ENCODE results near the gene COPA. TPM values are rescaled to one million over a fixed set of nuclear protein-coding genes. Genes with fewer than 3 reads are reported as not detected.

Gene COPA
- polyA plus RNA-seq, 1 of the 3 experiments (the other 2 are of a cell fraction) = 91.4 TPM

- Histone ChIP-seq H3K9me2 (no peaks in the 10 kb centered on the region), H4K20me1 (ENCODE audit: insufficient read depth) (peaks cover 50% of the 10 kb centered on the region), H3K9me3 (no peaks in the 10 kb centered on the region), H3K27me3 (ENCODE audit: insufficient read depth) (no peaks in the 10 kb centered on the region), H3K4me1 (ENCODE audit: control insufficient read depth in 1 of 2, insufficient read depth in 2 of 2, low read depth in 1 of 2, low read length in 1 of 2) (peaks cover 16 to 24% of the 10 kb centered on the region in 2 experiments), H3K79me2 (ENCODE audit: insufficient read depth) (peaks cover 81% of the 10 kb centered on the region), H3K4me3 (ENCODE audit: low read depth in 2 of 2, low read length in 1 of 2) (no peak overlapping the region), H3K27ac (ENCODE audit: low read depth in 2 of 2, low read length in 1 of 2) (peak overlapping the region in 1 of 2 experiments; percentile 43; a peak in 2 of 4 replicates), H3K36me3 (replicated peaks in 1 of 2; ENCODE audit: control insufficient read depth in 1 of 2, insufficient read depth in 2 of 2, low read length in 1 of 2) (peaks cover 0 to 20% of the 10 kb centered on the region in 2 experiments), H2AFZ (ENCODE audit: low read depth) (no peak overlapping the region), H3K4me2 (no peak overlapping the region), H3F3A (replicated peaks; ENCODE audit: insufficient read depth) (peaks cover 37% of the 10 kb centered on the region), H3K9ac (no peak overlapping the region)
- TF ChIP-seq FOXJ3 (CRISPR knock-in tag; IDR thresholded peaks at IDR 0.05) = no peak
- no peak for TF ChIP-seq ELF1 (IDR thresholded peaks at IDR 0.05)
- TF ChIP-seq RXRA (IDR thresholded peaks at IDR 0.05; ENCODE audit: borderline replicate concordance, low read depth) = no peak
- TF ChIP-seq PBX3 (IDR thresholded peaks at IDR 0.05) = no peak
- TF ChIP-seq EP300 (IDR thresholded peaks at IDR 0.05; ENCODE audit: borderline replicate concordance in 1 of 2, low read depth in 1 of 2, low read length in 1 of 2) = no peak
- TF ChIP-seq, protein P1, sequence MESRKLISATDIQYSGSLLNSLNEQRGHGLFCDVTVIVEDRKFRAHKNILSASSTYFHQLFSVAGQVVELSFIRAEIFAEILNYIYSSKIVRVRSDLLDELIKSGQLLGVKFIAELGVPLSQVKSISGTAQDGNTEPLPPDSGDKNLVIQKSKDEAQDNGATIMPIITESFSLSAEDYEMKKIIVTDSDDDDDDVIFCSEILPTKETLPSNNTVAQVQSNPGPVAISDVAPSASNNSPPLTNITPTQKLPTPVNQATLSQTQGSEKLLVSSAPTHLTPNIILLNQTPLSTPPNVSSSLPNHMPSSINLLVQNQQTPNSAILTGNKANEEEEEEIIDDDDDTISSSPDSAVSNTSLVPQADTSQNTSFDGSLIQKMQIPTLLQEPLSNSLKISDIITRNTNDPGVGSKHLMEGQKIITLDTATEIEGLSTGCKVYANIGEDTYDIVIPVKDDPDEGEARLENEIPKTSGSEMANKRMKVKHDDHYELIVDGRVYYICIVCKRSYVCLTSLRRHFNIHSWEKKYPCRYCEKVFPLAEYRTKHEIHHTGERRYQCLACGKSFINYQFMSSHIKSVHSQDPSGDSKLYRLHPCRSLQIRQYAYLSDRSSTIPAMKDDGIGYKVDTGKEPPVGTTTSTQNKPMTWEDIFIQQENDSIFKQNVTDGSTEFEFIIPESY (IDR thresholded peaks at IDR 0.05; ENCODE audit: borderline replicate concordance, low read depth) = no peak
- no peak for TF ChIP-seq MAX (IDR thresholded peaks at IDR 0.05; ENCODE audit: low read depth)
- TF ChIP-seq RFX5 (IDR thresholded peaks at IDR 0.05; ENCODE audit: low read length) = no peak
- TF ChIP-seq MEF2A (IDR thresholded peaks at IDR 0.05; ENCODE audit: borderline replicate concordance, low read depth) = no peak
- TF ChIP-seq GATA2 (CRISPR knock-in tag; IDR thresholded peaks at IDR 0.05) = no peak
- TF ChIP-seq TCF12 (IDR thresholded peaks at IDR 0.05) = no peak
- TF ChIP-seq JUND (IDR thresholded peaks at IDR 0.05) = no peak
- no peak for TF ChIP-seq CHD2 (IDR thresholded peaks at IDR 0.05; ENCODE audit: low read length, partially characterized antibody)
- 98% methylated on average over 6 of the region's 6 CpGs for WGBS (ENCODE audit: low lambda C conversion rate)
- CTCF ChIA-PET = interaction anchor here (0.8 to 26.9 kb wide), 7 partner anchors 15 to 172 kb away, joined by 3 to 293 read pairs (median 4); partner anchors contain the start of gene CASQ1
- DNase-seq = no peak
- POLR2A ChIA-PET = no interaction called here
These were observed 85.5 kb downstream of the COPA start for GRCh38 chr1:160257411-160258015.

- 46% methylated on average over 3 of the region's 3 CpGs for WGBS (ENCODE audit: low lambda C conversion rate)
- DNase-seq = no peak
- Histone ChIP-seq H3K9me2 (no peaks in the 10 kb centered on the region), H3K27me3 (ENCODE audit: insufficient read depth) (no peaks in the 10 kb centered on the region), H3K9me3 (no peaks in the 10 kb centered on the region), H3K36me3 (replicated peaks in 1 of 2; ENCODE audit: control insufficient read depth in 1 of 2, insufficient read depth in 2 of 2, low read length in 1 of 2) (peaks cover 0 to 23% of the 10 kb centered on the region in 2 experiments), H3K9ac (no peak overlapping the region), H3K4me3 (ENCODE audit: low read depth in 2 of 2, low read length in 1 of 2) (no peak overlapping the region), H3K4me1 (ENCODE audit: control insufficient read depth in 1 of 2, insufficient read depth in 2 of 2, low read depth in 1 of 2, low read length in 1 of 2) (peaks cover 16 to 24% of the 10 kb centered on the region in 2 experiments), H3K27ac (ENCODE audit: low read depth in 2 of 2, low read length in 1 of 2) (peak overlapping the region; percentile 41 to 43), H3F3A (replicated peaks; ENCODE audit: insufficient read depth) (peaks cover 42% of the 10 kb centered on the region), H4K20me1 (ENCODE audit: insufficient read depth) (peaks cover 58% of the 10 kb centered on the region), H2AFZ (ENCODE audit: low read depth) (no peak overlapping the region), H3K79me2 (ENCODE audit: insufficient read depth) (peaks cover 85% of the 10 kb centered on the region), H3K4me2 (no peak overlapping the region)
- POLR2A ChIA-PET = no interaction called here
- CTCF ChIA-PET = interaction anchor here (0.7 to 26.9 kb wide), 8 partner anchors 9 to 171 kb away, joined by 3 to 293 read pairs (median 4); partner anchors contain the start of gene CASQ1
- TF ChIP-seq JUND (IDR thresholded peaks at IDR 0.05) (peak; percentile 53), SIN3A (IDR thresholded peaks at IDR 0.05; ENCODE audit: borderline replicate concordance, low read depth, low read length) (no peak), MAX (IDR thresholded peaks at IDR 0.05; ENCODE audit: low read depth) (no peak), TCF12 (IDR thresholded peaks at IDR 0.05) (peak; percentile 19; the same call in 1 of the 2 replicates), SMC3 (IDR thresholded peaks at IDR 0.05; ENCODE audit: low read depth, low read length) (no peak), FOSL2 (IDR thresholded peaks at IDR 0.05; ENCODE audit: borderline replicate concordance, low read depth) (peak; percentile 12; the same call in 1 of the 2 replicates), PBX3 (IDR thresholded peaks at IDR 0.05) (peak; percentile 34; the same call in 1 of the 2 replicates)
- TF ChIP-seq, protein P2, sequence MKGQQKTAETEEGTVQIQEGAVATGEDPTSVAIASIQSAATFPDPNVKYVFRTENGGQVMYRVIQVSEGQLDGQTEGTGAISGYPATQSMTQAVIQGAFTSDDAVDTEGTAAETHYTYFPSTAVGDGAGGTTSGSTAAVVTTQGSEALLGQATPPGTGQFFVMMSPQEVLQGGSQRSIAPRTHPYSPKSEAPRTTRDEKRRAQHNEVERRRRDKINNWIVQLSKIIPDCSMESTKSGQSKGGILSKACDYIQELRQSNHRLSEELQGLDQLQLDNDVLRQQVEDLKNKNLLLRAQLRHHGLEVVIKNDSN (IDR thresholded peaks at IDR 0.05; ENCODE audit: borderline replicate concordance, low read depth) = no peak
- TF ChIP-seq, protein P1 (IDR thresholded peaks at IDR 0.05; ENCODE audit: borderline replicate concordance, low read depth) = 0 out of 2 replicates have a peak, but pooled peaks have one; percentile 37
These were observed 86.5 kb downstream of the COPA start for GRCh38 chr1:160256396-160257046.
